Spleen (tissue), 11 donors: ENCODE data around the gene LDB2. TPM values are rescaled to one million over a fixed set of nuclear protein-coding genes. Genes with fewer than 3 reads are reported as not detected.

ENCODE experiments used
- DNase-seq: peaks from one replicate; pipeline ENCODE4 v3.0.0-alpha.2; 2020
- H3K27ac ChIP-seq, 8 donors: fragments of 200-600 bp; sonication (generic) in 7 of 8; 1 replicate in 4 of 8; 2 replicates in 4 of 8; pipeline versions ENCODE4 v1.5.0 to v1.8.0; 2016 to 2021; ENCODE audit warnings: inconsistent platforms in 4 of 8, mild to moderate bottlenecking in 4 of 8, moderate library complexity in 1 of 8
- H3K27me3 ChIP-seq, 7 donors: fragments of 200-600 bp; sonication (generic) in 6 of 7; replicated peaks in 1 of 7; 1 replicate in 4 of 7; 2 replicates in 3 of 7; pipeline versions ENCODE4 v1.5.0 to v1.8.0; 2016 to 2021; ENCODE audit warnings: inconsistent platforms in 3 of 7, mild to moderate bottlenecking in 1 of 7
- H3K36me3 ChIP-seq, 6 donors: fragments of 200-600 bp; sonication (generic) in 5 of 6; 1 replicate in 4 of 6; 2 replicates in 2 of 6; pipeline versions ENCODE4 v1.5.0 to v1.8.0; 2016 to 2021; ENCODE audit warnings: inconsistent platforms in 2 of 6
- H3K4me1 ChIP-seq, 6 donors: fragments of 200-600 bp; sonication (generic) in 5 of 6; 1 replicate in 3 of 6; 2 replicates in 3 of 6; pipeline versions ENCODE4 v1.5.0 to v1.8.0; 2016 to 2021; ENCODE audit warnings: inconsistent platforms in 3 of 6
- H3K4me3 ChIP-seq, 8 donors: fragments of 200-600 bp; sonication (generic) in 7 of 8; 1 replicate in 4 of 8; 2 replicates in 4 of 8; pipeline versions ENCODE4 v1.5.0 to v1.8.0; 2016 to 2021; ENCODE audit warnings: inconsistent platforms in 4 of 8, mild to moderate bottlenecking in 4 of 8, moderate library complexity in 2 of 8
- H3K9me3 ChIP-seq, 8 donors: fragments of 200-600 bp; sonication (generic) in 7 of 8; 1 replicate in 4 of 8; 2 replicates in 4 of 8; pipeline versions ENCODE4 v1.5.0 to v1.8.0; 2016 to 2021; ENCODE audit warnings: inconsistent platforms in 4 of 8
- CTCF ChIP-seq, 11 experiments: fragments of 200-600 bp in 7 of 11; fragments of 450-650 bp in 4 of 11; sonication (generic) in 4 of 11; IDR thresholded peaks in 8 of 11; conservative IDR thresholded peaks in 3 of 11; 1 replicate in 7 of 11; 2 replicates in 4 of 11; pipeline versions ENCODE4 v1.4.0 to v1.8.0; 2016 to 2021; ENCODE audit warnings: antibody characterized with exemption in 11 of 11, inconsistent platforms in 4 of 11, mild to moderate bottlenecking in 1 of 11
- POLR2A ChIP-seq, 3 donors: fragments of 450-650 bp; IDR thresholded peaks; one replicate each; pipeline ENCODE4 v1.5.1; 2017; ENCODE audit warnings: antibody characterized with exemption in 3 of 3, mild to moderate bottlenecking in 1 of 3
- POLR2AphosphoS5 ChIP-seq, 3 donors: sonication (generic); formaldehyde crosslinking; IDR thresholded peaks; one replicate each; pipeline ENCODE4 v1.5.1; 2017; ENCODE audit warnings: antibody characterized with exemption in 3 of 3
- WGBS, 5 donors: extraction: QIAGEN DNeasy Blood & Tissue Kit in 3 of 5; methylation state at CpG; one replicate each; pipeline versions ENCODE4 v1.1.5 to v1.1.7; 2013 to 2018; 5-methylcytosine and 5-hydroxymethylcytosine counted together
- intact Hi-C: fragments of 100-400 bp; cut with DNase I; formaldehyde crosslinking; loops from one replicate; pipeline ENCODE4 v1.15.0; 2023; ENCODE audit warnings: low total_unique reads
- polyA plus RNA-seq, 3 donors: library from polyadenylated mRNA; stranded (reverse); fragments of 200-250 nt; gene quantifications; one replicate each; pipeline ENCODE4 v1.2.1, GENCODE V29; 2013
- total RNA-seq, 7 donors: library from RNA; depleted of rRNA in 3 of 7; stranded (reverse); fragments of >200 nt in 3 of 7; fragmentation: NEBNext Ultra II Directional in 4 of 7; extraction: Animal tissue kit (Norgen Biotek cat#: 25700) in 4 of 7; gene quantifications; one replicate each; pipeline versions ENCODE4 v1.1.0 to v1.2.1, GENCODE V29; 2016 to 2021
- donor health status: healthy with polysubstance abuse.
- donor health status: DM: no; HTN: no; CAD: no; lungs with moderate emphysema.
- donor health status: DM: no; HTN: no; CAD: no.
- donor health status: Bipolar disorder and iron deficiency.
- donor health status: healthy.
- donor health status: DM: no; HTN: no; CAD: no.
- donor health status: DM: yes; HTN: yes; CAD: no.

LDB2 gene
- total and polyA plus RNA-seq, 10 donors: 24.1 to 257 (median 142) TPM

- no peaks in the 10 kb centered on the region for H3K36me3 ChIP-seq
- TF ChIP-seq POLR2AphosphoS5 (IDR thresholded peaks at IDR 0.05) (no peak), CTCF (IDR thresholded peaks at IDR 0.05 in 8 of 11, conservative IDR thresholded peaks at IDR 0.05 in 3 of 11) (no peak), POLR2A (IDR thresholded peaks at IDR 0.05) (no peak)
- whole genome bisulfite sequencing, 5 donors: 70 to 88% (median 76%) methylated on average over 2 of the region's 2 CpGs
- intact Hi-C loops: no loop called here
- no peak overlapping the region for H3K27ac ChIP-seq
- H3K9me3 ChIP-seq: no peaks in the 10 kb centered on the region
- H3K27me3 ChIP-seq: no peaks in the 10 kb centered on the region
- no peaks in the 10 kb centered on the region for H3K4me1 ChIP-seq
- H3K4me3 ChIP-seq: no peak overlapping the region
- DNase-seq: no peak
Observed at GRCh38 chr4:16550531-16550930, 347.9 kb downstream of the LDB2 start.

GRCh38 chr4:16545656-16546055 lies 352.8 kb downstream of the LDB2 start:
- 84 to 92% (median 89%) methylated on average over 7 of the region's 7 CpGs for WGBS, 5 donors
- H3K36me3 ChIP-seq: no peaks in the 10 kb centered on the region
- intact Hi-C loops: no loop called here
- no peaks in the 10 kb centered on the region for H3K9me3 ChIP-seq
- peak overlapping the region in 1 of 8 donors; percentile 20 for H3K27ac ChIP-seq
- no peaks in the 10 kb centered on the region for H3K27me3 ChIP-seq
- no peaks in the 10 kb centered on the region for H3K4me1 ChIP-seq
- DNase-seq: no peak
- no peak overlapping the region for H3K4me3 ChIP-seq
- no peak for TF ChIP-seq CTCF (IDR thresholded peaks at IDR 0.05 in 8 of 11, conservative IDR thresholded peaks at IDR 0.05 in 3 of 11)
- TF ChIP-seq POLR2A (IDR thresholded peaks at IDR 0.05): no peak
- no peak for TF ChIP-seq POLR2AphosphoS5 (IDR thresholded peaks at IDR 0.05)

GRCh38 chr4:16544869-16545268 lies 353.6 kb downstream of the LDB2 start:
- no peak overlapping the region for H3K4me3 ChIP-seq
- no peaks in the 10 kb centered on the region for H3K9me3 ChIP-seq
- 61 to 77% (median 62%) methylated on average over 6 of the region's 6 CpGs for WGBS, 5 donors
- TF ChIP-seq POLR2A (IDR thresholded peaks at IDR 0.05): no peak
- TF ChIP-seq CTCF (IDR thresholded peaks at IDR 0.05 in 8 of 11, conservative IDR thresholded peaks at IDR 0.05 in 3 of 11): no peak
- no peak for TF ChIP-seq POLR2AphosphoS5 (IDR thresholded peaks at IDR 0.05)
- peak overlapping the region in 3 of 8 donors; percentile 7 to 32 (median 22) for H3K27ac ChIP-seq
- H3K27me3 ChIP-seq: no peaks in the 10 kb centered on the region
- no peak for DNase-seq
- H3K4me1 ChIP-seq: no peaks in the 10 kb centered on the region
- H3K36me3 ChIP-seq: no peaks in the 10 kb centered on the region
- intact Hi-C loops: no loop called here

GRCh38 chr4:16544251-16544721 lies 354.2 kb downstream of the LDB2 start:
- H3K36me3 ChIP-seq: no peaks in the 10 kb centered on the region
- no peaks in the 10 kb centered on the region for H3K9me3 ChIP-seq
- intact Hi-C loops: no loop called here
- H3K27me3 ChIP-seq: no peaks in the 10 kb centered on the region
- WGBS, 5 donors: 49 to 80% (median 73%) methylated on average over 6 of the region's 6 CpGs
- DNase-seq: no peak
- TF ChIP-seq CTCF (IDR thresholded peaks at IDR 0.05 in 8 of 11, conservative IDR thresholded peaks at IDR 0.05 in 3 of 11): no peak
- TF ChIP-seq POLR2A (IDR thresholded peaks at IDR 0.05): no peak
- TF ChIP-seq POLR2AphosphoS5 (IDR thresholded peaks at IDR 0.05): peak in 2 of 3 donors; percentile 38 to 66
- H3K27ac ChIP-seq: peak overlapping the region in 3 of 8 donors; percentile 7 to 32 (median 22)
- no peak overlapping the region for H3K4me3 ChIP-seq
- no peaks in the 10 kb centered on the region for H3K4me1 ChIP-seq
